Liver (tissue), 3 donors: ENCODE measurements around the gene ELN.

Source experiments
- JUND ChIP-seq, 2 donors: IDR thresholded peaks; 2 replicates each; pipeline ENCODE4 v1.6.1; 2016; ENCODE audit warnings: antibody characterized with exemption in 2 of 2
- TF ChIP-seq, protein P1 (sequence below): IDR thresholded peaks from 2 replicates; pipeline ENCODE4 v1.6.1; 2016; ENCODE audit warnings: antibody characterized with exemption
- TF ChIP-seq, protein P2 (sequence below): fragments of 150-350 bp; IDR thresholded peaks from 2 replicates; pipeline ENCODE4 v1.5.1; 2017; ENCODE audit warnings: improper control_type of control experiment, low read depth, low read length; ENCODE audit not compliant: missing input control
- donor health status: healthy.
- donor health status: healthy.

DNA sequence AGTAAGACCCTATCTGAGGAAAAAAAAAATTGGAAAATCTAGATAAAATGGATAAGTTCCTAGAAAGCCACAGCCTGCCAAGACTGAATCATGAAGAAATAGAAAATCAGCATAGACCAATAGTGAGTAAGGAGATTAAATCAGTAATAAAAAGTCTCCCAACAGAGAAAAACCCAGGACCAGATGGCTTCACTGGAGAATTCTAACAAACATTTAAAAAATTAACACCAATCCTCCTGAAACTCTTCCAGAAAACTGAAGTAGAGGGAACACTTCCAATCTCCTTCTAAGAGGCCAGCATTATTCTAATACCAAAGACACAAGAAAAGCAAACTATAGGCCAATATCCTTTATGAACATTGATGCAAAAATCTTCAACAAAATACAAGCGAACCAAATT is 46.8 kb downstream of the ELN start:
- TF ChIP-seq, protein P1, sequence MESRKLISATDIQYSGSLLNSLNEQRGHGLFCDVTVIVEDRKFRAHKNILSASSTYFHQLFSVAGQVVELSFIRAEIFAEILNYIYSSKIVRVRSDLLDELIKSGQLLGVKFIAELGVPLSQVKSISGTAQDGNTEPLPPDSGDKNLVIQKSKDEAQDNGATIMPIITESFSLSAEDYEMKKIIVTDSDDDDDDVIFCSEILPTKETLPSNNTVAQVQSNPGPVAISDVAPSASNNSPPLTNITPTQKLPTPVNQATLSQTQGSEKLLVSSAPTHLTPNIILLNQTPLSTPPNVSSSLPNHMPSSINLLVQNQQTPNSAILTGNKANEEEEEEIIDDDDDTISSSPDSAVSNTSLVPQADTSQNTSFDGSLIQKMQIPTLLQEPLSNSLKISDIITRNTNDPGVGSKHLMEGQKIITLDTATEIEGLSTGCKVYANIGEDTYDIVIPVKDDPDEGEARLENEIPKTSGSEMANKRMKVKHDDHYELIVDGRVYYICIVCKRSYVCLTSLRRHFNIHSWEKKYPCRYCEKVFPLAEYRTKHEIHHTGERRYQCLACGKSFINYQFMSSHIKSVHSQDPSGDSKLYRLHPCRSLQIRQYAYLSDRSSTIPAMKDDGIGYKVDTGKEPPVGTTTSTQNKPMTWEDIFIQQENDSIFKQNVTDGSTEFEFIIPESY, result no peak
- no peak for TF ChIP-seq JUND (IDR thresholded peaks at IDR 0.05)
- TF ChIP-seq, protein P2, sequence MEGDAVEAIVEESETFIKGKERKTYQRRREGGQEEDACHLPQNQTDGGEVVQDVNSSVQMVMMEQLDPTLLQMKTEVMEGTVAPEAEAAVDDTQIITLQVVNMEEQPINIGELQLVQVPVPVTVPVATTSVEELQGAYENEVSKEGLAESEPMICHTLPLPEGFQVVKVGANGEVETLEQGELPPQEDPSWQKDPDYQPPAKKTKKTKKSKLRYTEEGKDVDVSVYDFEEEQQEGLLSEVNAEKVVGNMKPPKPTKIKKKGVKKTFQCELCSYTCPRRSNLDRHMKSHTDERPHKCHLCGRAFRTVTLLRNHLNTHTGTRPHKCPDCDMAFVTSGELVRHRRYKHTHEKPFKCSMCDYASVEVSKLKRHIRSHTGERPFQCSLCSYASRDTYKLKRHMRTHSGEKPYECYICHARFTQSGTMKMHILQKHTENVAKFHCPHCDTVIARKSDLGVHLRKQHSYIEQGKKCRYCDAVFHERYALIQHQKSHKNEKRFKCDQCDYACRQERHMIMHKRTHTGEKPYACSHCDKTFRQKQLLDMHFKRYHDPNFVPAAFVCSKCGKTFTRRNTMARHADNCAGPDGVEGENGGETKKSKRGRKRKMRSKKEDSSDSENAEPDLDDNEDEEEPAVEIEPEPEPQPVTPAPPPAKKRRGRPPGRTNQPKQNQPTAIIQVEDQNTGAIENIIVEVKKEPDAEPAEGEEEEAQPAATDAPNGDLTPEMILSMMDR, result no peak
